GM12874 (cell line): ENCODE data around the gene SENP1.

Source experiments
- CTCF ChIP-seq: IDR thresholded peaks from 2 replicates; pipeline ENCODE4 v1.5.1; 2011; ENCODE audit warnings: low read depth, mild to moderate bottlenecking, control low read depth, low read length, moderate library complexity; ENCODE audit not compliant: insufficient read depth

The SENP1 gene

GRCh38 chr12:48012070-48012469, 93.8 kb downstream of the SENP1 start:
- no peak for TF ChIP-seq CTCF

- TF ChIP-seq CTCF, result no peak
These were observed 95.4 kb downstream of the SENP1 start for GRCh38 chr12:48010366-48010970.

DNA sequence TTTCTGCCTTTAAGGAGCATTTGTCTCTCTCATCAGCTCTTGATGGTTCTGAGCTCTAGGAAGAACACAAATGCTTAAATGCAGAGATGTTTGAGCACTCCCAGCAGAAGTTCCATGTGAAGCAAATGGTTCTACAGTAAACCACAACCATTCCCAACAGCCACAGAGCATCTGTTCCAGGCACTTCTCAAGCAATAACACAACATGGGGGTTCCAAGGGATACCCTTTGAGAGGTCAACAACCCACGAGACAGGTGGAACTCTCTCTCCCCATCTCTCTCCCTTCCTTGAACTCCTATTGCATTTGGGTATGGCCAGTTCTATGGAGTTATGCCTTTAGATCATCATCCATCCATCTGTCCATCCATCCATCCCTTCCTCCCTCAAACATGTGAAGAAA, 96.4 kb downstream of the SENP1 start:
- no peak for TF ChIP-seq CTCF

- no peak for TF ChIP-seq CTCF
These were observed 96.9 kb downstream of the SENP1 start for GRCh38 chr12:48008950-48009349.

DNA sequence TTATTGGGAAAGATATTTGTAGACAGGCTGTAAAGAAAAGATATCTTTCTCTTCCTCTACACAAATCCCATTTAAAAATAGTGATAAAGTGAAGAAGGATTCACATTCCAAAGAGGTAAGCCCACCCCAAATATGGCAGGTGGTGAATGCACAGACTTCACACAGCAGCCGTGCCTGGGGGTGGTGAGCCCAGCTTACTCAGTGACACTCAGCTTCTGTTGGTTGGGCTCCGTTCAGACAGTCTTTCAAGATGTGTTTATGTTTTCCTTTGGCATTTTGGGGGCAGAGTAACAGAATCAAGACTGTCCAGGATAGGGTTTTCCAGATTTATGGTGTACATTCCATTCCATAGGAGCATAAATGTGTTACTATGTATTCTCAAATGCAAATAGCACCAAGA, 97.5 kb downstream of the SENP1 start:
- TF ChIP-seq CTCF, result no peak

GRCh38 chr12:48007206-48007605, 98.7 kb downstream of the SENP1 start:
- no peak for TF ChIP-seq CTCF

- TF ChIP-seq CTCF, result no peak
These were observed 100.2 kb downstream of the SENP1 start for GRCh38 chr12:48005750-48006021.
